22Rv1 (cell line): ENCODE results near the gene SLC19A1.
"Not testable (repeated sequence)": the region's sequence is repeated elsewhere in the genome, so short reads cannot be mapped to it uniquely, and the experiment has no call there.

Source experiments
- CTCF ChIP-seq: fragments of 450-650 bp; IDR thresholded peaks from 2 replicates; pipeline ENCODE4 v1.5.1; 2017; ENCODE audit warnings: mild to moderate bottlenecking
- ZFX ChIP-seq: fragments of 450-650 bp; IDR thresholded peaks from 2 replicates; pipeline ENCODE4 v1.6.1; 2017; ENCODE audit warnings: antibody characterized with exemption, borderline replicate concordance

GRCh38 chr21:45501081-45502005 is 40.9 kb downstream of the SLC19A1 start:
- TF ChIP-seq CTCF, ZFX: not testable (repeated sequence)
